NCI-H2196 (cell line): Measurements from ENCODE around the gene DRD4.
A peak's percentile ranks its signal among the peaks of the same experiment; 100 is the strongest.

ENCODE experiments used
- DNase-seq: peaks from one replicate; lab custom pipeline; 2025; ENCODE audit not compliant: unreplicated experiment; lab: John Stamatoyannopoulos, UW

The DRD4 gene

GRCh38 chr11:636511-637332 lies at the start of gene DRD4:
DRD4 (plus strand) TSS chr11:637269; CDS start chr11:637305, 36 bp downstream.
- DNase-seq: no peak

- DNase-seq: no peak
Observed at GRCh38 chr11:587546-587945, 49.5 kb upstream of the DRD4 start.

- no peak for DNase-seq
Observed at GRCh38 chr11:587978-588380, 49.1 kb upstream of the DRD4 start.

- no peak for DNase-seq
Observed at GRCh38 chr11:589798-590197, 47.3 kb upstream of the DRD4 start.

- no peak for DNase-seq
Observed at GRCh38 chr11:590997-591396, 46.1 kb upstream of the DRD4 start.

- DNase-seq: no peak
Observed at GRCh38 chr11:592501-592900, 44.6 kb upstream of the DRD4 start.

- no peak for DNase-seq
Observed at GRCh38 chr11:592918-593317, 44.2 kb upstream of the DRD4 start.

- DNase-seq: no peak
Observed at GRCh38 chr11:593347-593746, 43.7 kb upstream of the DRD4 start.

- no peak for DNase-seq
Observed at GRCh38 chr11:595400-595799, 41.7 kb upstream of the DRD4 start.

- no peak for DNase-seq
Observed at GRCh38 chr11:596374-596773, 40.7 kb upstream of the DRD4 start.

- DNase-seq: no peak
Observed at GRCh38 chr11:597166-597725, 39.8 kb upstream of the DRD4 start.

GRCh38 chr11:598005-598680 lies 38.9 kb upstream of the DRD4 start:
- no peak for DNase-seq

GRCh38 chr11:601573-602245 lies 35.4 kb upstream of the DRD4 start:
- DNase-seq: no peak

GRCh38 chr11:603154-603553 lies 33.9 kb upstream of the DRD4 start:
- DNase-seq: no peak

- no peak for DNase-seq
Observed at GRCh38 chr11:605286-606129, 31.6 kb upstream of the DRD4 start.

- peak; percentile 97 for DNase-seq
Observed at GRCh38 chr11:606245-606644, 30.8 kb upstream of the DRD4 start.

GRCh38 chr11:607020-607780 lies 29.9 kb upstream of the DRD4 start:
- DNase-seq: no peak

- DNase-seq: no peak
Observed at GRCh38 chr11:607971-608659, 29.0 kb upstream of the DRD4 start.

GRCh38 chr11:608791-609251 lies 28.2 kb upstream of the DRD4 start:
- DNase-seq: no peak
